Putamen (tissue), 1 donor: ENCODE data around the gene STAT3.
"Not testable (repeated sequence)": the region's sequence is repeated elsewhere in the genome, so short reads cannot be mapped to it uniquely, and the experiment has no call there.

Experiments used
- DNase-seq: peaks from one replicate; pipeline ENCODE4 v3.0.0-alpha.2; 2016; ENCODE audit warnings: low spot score

The STAT3 gene

DNA sequence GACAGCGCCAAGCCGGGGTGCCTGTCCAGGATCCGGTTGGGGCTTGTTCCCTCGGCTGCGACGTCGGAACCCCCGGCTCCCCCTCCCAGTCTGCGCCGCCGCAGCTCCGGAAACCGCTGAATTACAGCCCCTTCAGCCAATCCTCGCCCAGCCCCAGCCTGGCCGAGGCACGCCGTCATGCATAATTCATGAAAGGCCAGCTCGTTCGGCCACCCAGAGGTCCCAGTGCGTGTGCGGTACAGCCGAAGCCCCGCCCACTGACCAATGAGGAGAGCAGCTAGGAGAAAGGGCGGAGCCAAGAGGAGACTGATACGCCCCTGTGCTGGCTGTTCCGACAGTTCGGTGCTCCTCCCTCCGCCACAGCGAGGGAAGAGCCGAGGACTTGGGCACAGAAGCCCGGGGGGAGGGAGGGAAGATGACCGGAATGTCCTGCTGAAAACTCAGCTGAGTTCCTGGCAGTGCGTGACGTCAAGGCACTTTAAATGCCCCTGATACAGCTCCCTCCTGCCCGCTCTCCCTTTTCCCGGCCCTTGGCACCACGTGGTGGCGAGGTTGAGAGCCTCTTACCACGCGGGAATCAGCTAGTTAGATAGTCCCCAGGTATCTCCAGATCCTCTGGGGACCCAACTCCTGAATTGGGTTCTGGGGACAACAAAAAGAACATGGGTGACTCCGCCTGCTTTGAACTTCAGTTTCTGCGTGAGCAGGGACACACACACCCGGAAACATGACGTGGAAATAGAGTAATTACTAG lies at the start of gene STAT3:
Gene STAT3 (minus strand): TSS at position 62 of the 754 bp plus-strand sequence. CDS start 39,926 bp downstream, outside the sequence.
- DNase-seq: peak; percentile 100

GRCh38 chr17:42436391-42436790 lies 48.1 kb upstream of the STAT3 start:
- no peak for DNase-seq

- DNase-seq: no peak
Measured at GRCh38 chr17:42431758-42432161, 43.5 kb upstream of the STAT3 start.

DNA sequence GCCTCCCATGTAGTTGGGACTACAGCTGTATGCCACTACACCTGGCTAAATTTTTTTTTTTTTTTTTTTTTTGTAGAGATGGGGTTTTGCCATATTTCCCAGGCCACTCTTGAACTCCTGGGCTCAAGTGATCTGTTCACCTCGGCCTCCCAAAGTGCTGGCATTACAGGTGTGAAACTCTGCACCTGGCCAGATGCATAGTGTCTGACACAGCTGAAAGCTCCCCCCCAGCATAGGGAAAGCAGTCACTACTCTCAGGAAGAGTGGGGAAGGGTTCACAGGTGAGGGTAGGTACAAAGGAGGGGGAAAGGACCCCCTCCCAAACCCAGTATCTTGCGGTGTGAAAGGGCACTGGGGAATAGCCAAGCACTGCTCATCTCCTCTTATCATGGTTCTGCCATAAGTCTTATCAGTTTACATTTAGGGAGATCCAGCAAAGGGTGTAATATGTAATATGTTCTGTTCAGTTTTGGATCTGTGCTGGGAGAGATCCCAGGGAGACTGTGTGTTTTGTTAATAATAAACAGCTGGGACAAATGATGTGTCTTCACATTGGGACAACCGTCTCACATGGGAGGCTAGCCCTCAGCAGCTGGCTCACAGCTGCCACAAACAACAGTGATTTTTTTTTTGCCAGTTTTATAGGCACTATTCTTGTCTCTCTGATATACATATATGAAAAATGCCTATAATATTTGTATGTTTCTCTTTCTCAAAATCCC lies 41.6 kb upstream of the STAT3 start:
- no peak for DNase-seq

DNA sequence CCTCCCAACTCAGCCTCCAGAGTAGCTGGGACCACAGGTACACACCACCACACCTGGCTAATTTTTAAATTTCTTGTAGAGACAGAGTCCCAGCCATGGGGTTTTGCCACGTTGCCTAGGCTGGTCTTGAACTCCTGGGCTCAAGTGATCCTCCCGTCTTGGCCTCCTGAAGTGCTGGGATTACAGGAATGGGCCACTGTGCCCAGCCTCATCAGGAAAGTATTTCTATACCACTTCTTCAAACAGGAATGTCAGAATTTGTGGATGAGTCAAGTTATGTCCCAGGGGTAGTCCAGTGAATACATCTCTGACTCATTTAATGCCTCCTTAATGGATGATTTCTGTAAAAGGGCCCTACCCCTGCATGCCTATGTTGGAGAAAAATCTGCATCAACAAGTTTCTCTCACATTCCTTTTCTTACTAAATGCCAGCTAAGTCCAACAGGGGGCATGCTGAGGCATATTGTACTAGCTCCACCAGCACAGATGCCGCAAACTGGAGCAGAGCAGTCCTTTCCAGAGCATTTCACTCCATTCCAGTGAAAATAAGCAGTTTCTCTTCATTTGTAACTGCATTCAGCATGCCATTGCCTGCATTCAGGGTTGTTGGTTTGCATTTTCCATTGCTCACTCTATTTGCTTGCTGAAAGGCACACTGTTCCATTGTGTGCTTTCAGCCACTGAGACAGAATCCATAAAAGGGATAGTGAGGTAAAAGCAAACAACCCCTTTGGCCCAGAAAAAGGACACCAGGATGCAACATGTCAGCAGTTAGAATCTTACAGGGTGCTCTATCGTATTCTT lies 40.1 kb upstream of the STAT3 start:
- DNase-seq: peak; percentile 66

DNA sequence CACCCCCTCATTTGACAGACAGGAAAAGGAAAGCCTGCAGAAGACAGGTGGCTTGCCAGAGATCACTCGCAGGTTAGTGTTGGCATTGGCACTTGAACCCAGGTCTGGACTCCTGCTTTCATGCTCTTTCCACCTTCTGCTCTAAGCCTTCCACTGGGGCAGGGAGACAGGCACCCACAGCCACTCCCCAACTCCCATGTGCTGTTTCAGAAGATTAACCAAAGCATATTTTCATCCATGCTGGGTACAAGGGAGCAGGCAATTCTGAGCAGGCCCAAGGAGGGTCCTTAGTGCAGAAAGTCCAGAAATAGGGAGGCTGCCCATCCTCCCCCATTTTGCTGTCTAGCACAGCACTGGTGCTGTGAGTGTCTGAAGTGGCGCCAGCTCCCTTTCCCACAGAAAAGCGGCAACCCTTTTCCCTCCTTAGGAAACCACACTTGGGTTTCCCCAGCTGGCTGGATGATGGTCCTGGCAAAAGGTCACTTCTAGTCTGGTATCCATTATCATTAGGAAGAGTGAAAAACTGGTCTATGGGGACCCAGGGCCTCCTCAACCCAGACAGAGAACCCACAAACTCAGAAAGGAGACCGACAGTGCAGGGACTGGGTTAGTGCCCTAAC lies 36.9 kb upstream of the STAT3 start:
- no peak for DNase-seq

DNA sequence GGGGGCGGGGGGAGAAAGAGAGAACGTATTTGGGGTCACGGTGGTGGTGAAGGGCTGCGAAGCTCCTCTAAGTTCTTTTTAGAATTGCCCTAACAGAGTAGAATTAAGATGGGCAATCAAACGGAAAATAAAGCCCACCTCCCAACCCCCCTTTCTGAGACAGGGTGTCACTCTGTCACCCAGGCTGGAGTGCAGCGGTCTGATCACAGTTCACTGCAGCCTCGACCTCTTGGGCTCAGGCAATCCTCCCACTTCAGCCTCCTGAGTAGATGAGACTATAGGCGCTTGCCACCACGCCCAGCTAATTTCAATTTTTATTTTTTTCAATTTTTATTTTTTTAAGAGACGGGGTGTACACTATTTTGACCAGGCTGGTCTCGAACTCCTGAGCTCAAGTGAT lies 35.5 kb upstream of the STAT3 start:
- DNase-seq: no peak

DNA sequence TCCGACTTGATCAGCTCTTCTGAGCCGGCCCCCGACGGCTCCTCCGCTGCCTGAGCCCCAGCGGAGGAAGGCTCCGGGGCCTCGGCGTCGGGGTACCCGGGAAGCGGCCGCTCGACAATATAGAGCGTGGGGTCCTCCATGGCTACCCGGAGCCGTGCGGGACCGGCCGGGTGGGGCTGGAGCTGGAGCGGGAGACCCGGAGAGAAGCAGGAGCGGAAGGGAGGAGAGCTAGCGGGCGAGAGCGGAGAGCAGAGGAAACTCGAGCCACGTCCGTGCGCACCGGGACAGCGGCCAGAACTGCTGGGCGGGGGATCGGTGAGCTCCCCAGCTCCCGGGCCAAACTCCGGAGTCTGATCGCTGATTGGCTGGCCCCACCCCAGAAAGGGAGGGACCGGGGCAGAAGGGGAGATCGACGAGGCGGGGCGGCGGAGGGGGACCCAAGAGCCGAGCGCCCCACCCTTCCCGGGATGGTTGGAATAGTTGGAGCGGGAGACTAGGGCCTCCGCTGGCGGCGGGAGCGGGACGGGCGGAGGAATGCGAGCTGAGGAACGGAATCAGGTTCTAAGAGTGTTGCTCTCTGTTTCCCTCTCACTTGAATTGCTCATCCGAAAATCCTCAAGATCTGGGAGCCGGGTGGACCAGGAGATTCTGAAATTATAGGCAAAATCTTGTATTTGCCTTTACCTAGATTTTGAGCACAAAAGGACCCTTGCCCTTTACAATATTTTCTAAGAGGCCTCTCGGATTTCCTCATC lies 34.9 kb upstream of the STAT3 start, which contains the start of gene CAVIN1:
Gene CAVIN1 (minus strand): TSS at position 299 of the 755 bp plus-strand sequence. CDS start 159 bp downstream, at position 140.
- DNase-seq: peak; percentile 91

- DNase-seq: no peak
Measured at GRCh38 chr17:42422412-42422957, 34.2 kb upstream of the STAT3 start.

DNA sequence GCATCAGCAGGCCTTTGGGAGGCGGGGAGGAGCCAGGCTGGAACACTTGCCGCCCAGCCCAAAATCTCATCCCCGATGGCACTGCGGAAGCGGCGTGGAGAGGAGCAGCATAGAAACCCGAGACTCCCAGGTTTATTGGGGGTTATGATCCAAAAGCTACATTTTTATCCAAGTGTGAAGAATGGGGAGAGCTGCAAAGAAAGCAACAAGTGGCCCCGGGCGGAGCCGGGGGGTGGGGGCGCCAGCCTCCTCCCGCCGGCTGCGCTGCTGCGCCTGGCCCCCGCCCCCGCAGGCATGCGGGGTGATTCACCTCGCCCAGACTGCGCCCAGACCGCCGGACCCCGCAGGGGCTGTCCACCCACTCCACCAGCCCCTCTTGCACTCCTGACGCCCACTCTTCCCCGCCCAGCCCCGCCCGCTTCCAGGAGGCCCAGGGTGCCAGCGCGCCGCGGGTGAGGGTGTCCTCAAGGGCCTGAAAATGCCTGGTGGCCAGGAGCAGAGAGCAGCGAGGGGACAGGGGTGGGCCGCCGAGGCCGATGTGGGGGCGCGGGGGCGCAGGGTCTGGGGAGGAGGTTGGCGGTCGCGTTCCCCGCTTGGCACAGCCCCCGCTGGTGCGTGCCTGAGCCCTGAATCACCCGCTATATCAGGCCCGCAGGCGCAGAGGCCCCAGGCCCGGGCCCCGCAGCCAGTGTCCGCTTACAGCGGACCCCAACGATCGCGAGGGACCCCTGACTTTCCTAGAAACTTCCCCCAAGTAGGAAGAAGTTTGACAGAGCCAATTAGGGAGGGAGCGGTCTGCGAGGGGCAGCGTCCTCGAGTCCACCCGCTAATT lies 33.5 kb upstream of the STAT3 start:
- no peak for DNase-seq

GRCh38 chr17:42421136-42421506 lies 32.9 kb upstream of the STAT3 start:
- DNase-seq: no peak

- DNase-seq: not testable (repeated sequence)
Measured at GRCh38 chr17:42417981-42418380, 29.7 kb upstream of the STAT3 start.

DNA sequence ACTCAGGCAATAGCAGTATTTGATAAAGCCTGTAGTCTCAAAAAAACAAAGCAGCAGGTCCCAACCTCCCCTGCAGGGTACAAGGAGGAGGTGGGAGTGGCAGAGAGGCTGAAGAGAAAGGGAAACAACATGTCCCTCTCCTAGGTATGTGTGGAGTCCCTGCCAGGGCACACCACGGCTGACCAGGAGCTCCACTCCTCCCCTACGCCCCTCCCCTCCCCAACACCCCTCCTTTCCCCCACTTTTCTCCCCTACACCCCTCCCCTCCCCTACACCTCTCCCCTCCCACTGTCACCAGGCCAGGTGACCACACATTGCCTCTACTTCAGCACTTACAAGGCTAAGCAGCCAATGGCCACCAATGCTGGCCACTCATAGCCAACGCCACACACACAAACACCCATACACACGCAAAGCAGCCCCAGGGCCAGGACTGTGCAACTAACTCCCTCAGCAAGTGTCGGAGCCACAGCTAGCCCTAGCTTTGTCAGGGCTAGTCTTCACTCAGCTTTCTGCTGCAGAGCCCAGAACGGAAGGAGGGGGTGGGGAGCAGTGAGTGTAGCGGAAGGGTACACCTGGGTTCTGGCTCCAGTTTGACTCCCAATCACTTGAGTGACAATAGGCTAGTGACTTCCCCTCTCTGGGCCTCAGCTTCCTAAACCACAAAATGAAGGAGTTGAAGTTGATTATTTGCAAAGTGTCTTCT lies 26.6 kb upstream of the STAT3 start:
- DNase-seq: no peak

DNA sequence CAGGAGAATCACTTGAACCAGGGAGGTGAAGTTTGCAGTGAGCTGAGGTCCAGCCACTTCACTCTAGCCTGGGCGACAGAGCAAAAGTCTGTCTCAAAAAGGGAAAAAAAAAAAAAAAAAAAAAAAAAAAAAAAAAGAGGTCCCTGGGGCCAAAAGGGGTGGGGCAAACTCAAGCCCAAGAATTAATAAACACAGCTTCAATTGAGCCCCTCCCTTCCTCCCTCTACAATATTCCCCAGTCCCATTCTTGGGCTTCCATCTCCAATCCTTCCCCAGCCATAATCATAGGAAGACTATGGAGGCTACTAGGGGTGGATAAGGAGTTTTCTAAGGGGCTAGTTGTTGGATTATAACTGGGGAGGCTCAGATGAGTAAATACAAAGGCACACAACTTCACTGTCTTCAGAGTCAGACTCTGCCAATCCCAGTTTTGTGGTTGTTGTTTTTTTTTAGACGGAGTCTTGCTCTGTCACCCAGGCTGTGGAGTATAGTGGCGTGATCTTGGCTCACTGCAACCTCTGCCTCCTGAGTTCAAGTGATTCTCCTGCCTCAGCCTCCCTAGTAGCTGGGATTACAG lies 25.3 kb upstream of the STAT3 start:
- DNase-seq: no peak

- no peak for DNase-seq
Measured at GRCh38 chr17:42411905-42412679, 23.9 kb upstream of the STAT3 start.

DNA sequence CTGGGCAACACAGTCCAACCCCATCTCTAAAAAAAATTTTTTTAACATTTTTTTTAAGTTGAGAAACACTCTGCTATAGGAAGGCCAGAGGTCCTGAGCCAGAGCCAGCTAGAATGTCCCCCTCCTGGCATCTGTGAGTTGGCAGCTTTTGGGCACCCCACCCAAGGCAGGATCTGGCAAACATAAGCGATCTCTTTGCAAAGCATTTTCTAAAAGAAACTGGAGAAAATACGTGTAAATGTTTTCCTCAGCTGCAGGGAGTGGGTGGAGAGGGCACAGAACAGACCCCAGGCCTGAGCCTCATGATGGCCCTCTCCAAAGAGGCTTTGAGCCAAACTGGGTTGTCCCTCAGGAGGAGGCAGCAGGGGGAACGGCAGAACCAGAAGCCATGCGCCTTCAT lies 23.1 kb upstream of the STAT3 start:
- no peak for DNase-seq

GRCh38 chr17:42410319-42410685 lies 22.1 kb upstream of the STAT3 start:
- no peak for DNase-seq

DNA sequence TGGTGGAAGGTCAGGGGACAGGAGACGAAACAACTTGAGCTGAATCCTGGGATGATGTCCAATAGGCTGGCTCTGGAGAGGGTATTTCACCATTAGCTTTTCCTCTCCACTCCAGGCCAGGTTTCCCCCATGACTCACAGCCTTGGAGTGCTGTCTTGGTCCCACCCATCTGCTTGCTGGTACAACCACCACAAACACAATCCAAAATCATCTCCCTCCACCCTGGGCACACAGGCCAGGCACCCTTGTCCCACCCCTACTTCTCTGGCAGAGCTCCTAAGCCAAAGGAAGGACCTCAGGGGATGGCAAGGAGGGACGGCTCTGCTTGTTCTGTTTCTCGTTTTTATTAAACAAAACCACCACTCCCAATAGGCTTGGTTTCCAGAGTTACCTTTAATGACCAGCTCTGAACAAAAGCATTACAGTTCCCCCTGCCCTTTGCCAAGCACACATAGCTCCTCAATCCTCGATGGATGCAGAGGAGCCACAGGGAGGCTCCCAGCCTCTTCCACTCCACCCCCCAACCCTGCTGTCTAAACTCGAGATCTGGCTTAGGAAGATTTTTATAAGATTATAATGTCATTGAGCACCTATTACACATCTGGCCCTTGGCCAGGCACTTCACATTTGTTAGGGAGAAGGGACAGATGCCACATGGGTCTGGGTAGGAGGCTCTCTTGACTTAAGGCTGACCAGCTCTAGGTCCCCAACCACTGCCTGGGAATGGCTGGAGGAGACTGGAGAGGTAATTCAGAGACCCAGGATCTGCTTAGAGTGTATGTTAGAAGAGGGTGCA lies 21.5 kb upstream of the STAT3 start:
- DNase-seq: no peak
